ENCODE measurements around the gene MAD1L1. TPM values are rescaled to one million over a fixed set of nuclear protein-coding genes. Genes with fewer than 3 reads are reported as not detected.
A peak's percentile ranks its signal among the peaks of the same experiment; 100 is the strongest.

MAD1L1 gene
- total RNA-seq, 2 donors from 2014 or later = 39.5 to 79.4 TPM

GRCh38 chr7:1959305-1959704 is 273.4 kb downstream of the MAD1L1 start:
- no peak overlapping the region for H3K27ac Mint-ChIP-seq
- peaks cover 15% of the 10 kb centered on the region for H3K9me3 Mint-ChIP-seq
- ATAC-seq (no peak), DNase-seq (ENCODE audit: low spot score) (peak; percentile 15)
- no peak overlapping the region for H3K4me3 Mint-ChIP-seq
- H3K4me1 Mint-ChIP-seq (ENCODE audit: low read depth in 2 of 2) = peaks cover 35 to 38% of the 10 kb centered on the region in 2 donors
- H3K36me3 Mint-ChIP-seq = peaks cover 42% of the 10 kb centered on the region
- peaks cover 7 to 21% of the 10 kb centered on the region in 2 donors for H3K27me3 Mint-ChIP-seq

GRCh38 chr7:1957471-1958225 is 275.1 kb downstream of the MAD1L1 start:
- H3K9me3 Mint-ChIP-seq = peaks cover 15% of the 10 kb centered on the region
- peaks cover 41% of the 10 kb centered on the region for H3K36me3 Mint-ChIP-seq
- no peak overlapping the region for H3K4me3 Mint-ChIP-seq
- ATAC-seq (no peak), DNase-seq (ENCODE audit: low spot score) (no peak)
- no peak overlapping the region for H3K27ac Mint-ChIP-seq
- peaks cover 7 to 21% of the 10 kb centered on the region in 2 donors for H3K27me3 Mint-ChIP-seq
- peaks cover 34 to 39% of the 10 kb centered on the region in 2 donors for H3K4me1 Mint-ChIP-seq (ENCODE audit: low read depth in 2 of 2)

GRCh38 chr7:1956611-1957470 is 275.9 kb downstream of the MAD1L1 start:
- peaks cover 29 to 40% of the 10 kb centered on the region in 2 donors for H3K4me1 Mint-ChIP-seq (ENCODE audit: low read depth in 2 of 2)
- no peak overlapping the region for H3K4me3 Mint-ChIP-seq
- DNase-seq (ENCODE audit: low spot score) (no peak), ATAC-seq (peak in 1 of 2 donors; percentile 17)
- peaks cover 7 to 23% of the 10 kb centered on the region in 2 donors for H3K27me3 Mint-ChIP-seq
- H3K9me3 Mint-ChIP-seq = peaks cover 10% of the 10 kb centered on the region
- H3K36me3 Mint-ChIP-seq = peaks cover 33% of the 10 kb centered on the region
- no peak overlapping the region for H3K27ac Mint-ChIP-seq

- Mint-ChIP-seq H3K4me3 (no peak overlapping the region), H3K27me3 (peaks cover 7 to 23% of the 10 kb centered on the region in 2 donors), H3K27ac (no peak overlapping the region), H3K9me3 (peaks cover 8% of the 10 kb centered on the region), H3K4me1 (ENCODE audit: low read depth in 2 of 2) (peaks cover 28 to 40% of the 10 kb centered on the region in 2 donors), H3K36me3 (peaks cover 26% of the 10 kb centered on the region)
- ATAC-seq (peak in 1 of 2 donors; percentile 6), DNase-seq (ENCODE audit: low spot score) (no peak)
These were observed 276.6 kb downstream of the MAD1L1 start for GRCh38 chr7:1956141-1956540.

- DNase-seq (ENCODE audit: low spot score) = no peak
- peaks cover 7 to 18% of the 10 kb centered on the region in 2 donors for H3K27me3 Mint-ChIP-seq
- H3K27ac Mint-ChIP-seq = no peak overlapping the region
- H3K4me3 Mint-ChIP-seq = no peak overlapping the region
- peaks cover 11% of the 10 kb centered on the region for H3K36me3 Mint-ChIP-seq
- peaks cover 14 to 37% of the 10 kb centered on the region in 2 donors for H3K4me1 Mint-ChIP-seq (ENCODE audit: low read depth in 2 of 2)
- ATAC-seq = no peak
- H3K9me3 Mint-ChIP-seq = no peaks in the 10 kb centered on the region
These were observed 278.3 kb downstream of the MAD1L1 start for GRCh38 chr7:1954366-1955004.

- H3K36me3 Mint-ChIP-seq = peaks cover 3% of the 10 kb centered on the region
- peaks cover 9 to 31% of the 10 kb centered on the region in 2 donors for H3K4me1 Mint-ChIP-seq (ENCODE audit: low read depth in 2 of 2)
- H3K27me3 Mint-ChIP-seq = peaks cover 4 to 11% of the 10 kb centered on the region in 2 donors
- no peak for DNase-seq (ENCODE audit: low spot score)
- H3K4me3 Mint-ChIP-seq = no peak overlapping the region
- no peaks in the 10 kb centered on the region for H3K9me3 Mint-ChIP-seq
- H3K27ac Mint-ChIP-seq = no peak overlapping the region
- no peak for ATAC-seq
These were observed 279.2 kb downstream of the MAD1L1 start for GRCh38 chr7:1953199-1954190.

GRCh38 chr7:1952781-1953180 is 280.0 kb downstream of the MAD1L1 start:
- DNase-seq (ENCODE audit: low spot score) (no peak), ATAC-seq (no peak)
- H3K27ac Mint-ChIP-seq = no peak overlapping the region
- H3K27me3 Mint-ChIP-seq = peaks cover 0 to 7% of the 10 kb centered on the region in 2 donors
- no peak overlapping the region for H3K4me3 Mint-ChIP-seq
- H3K9me3 Mint-ChIP-seq = no peaks in the 10 kb centered on the region
- H3K36me3 Mint-ChIP-seq = no peaks in the 10 kb centered on the region
- peaks cover 9 to 29% of the 10 kb centered on the region in 2 donors for H3K4me1 Mint-ChIP-seq (ENCODE audit: low read depth in 2 of 2)

- H3K4me1 Mint-ChIP-seq (ENCODE audit: low read depth in 2 of 2) = peaks cover 9 to 26% of the 10 kb centered on the region in 2 donors
- no peak overlapping the region for H3K4me3 Mint-ChIP-seq
- H3K36me3 Mint-ChIP-seq = no peaks in the 10 kb centered on the region
- ATAC-seq = no peak
- DNase-seq (ENCODE audit: low spot score) = no peak
- no peak overlapping the region for H3K27ac Mint-ChIP-seq
- H3K9me3 Mint-ChIP-seq = no peaks in the 10 kb centered on the region
- peaks cover 0 to 4% of the 10 kb centered on the region in 2 donors for H3K27me3 Mint-ChIP-seq
These were observed 280.5 kb downstream of the MAD1L1 start for GRCh38 chr7:1952169-1952760.

GRCh38 chr7:1951600-1951999 is 281.1 kb downstream of the MAD1L1 start:
- ATAC-seq = no peak
- no peak overlapping the region for H3K4me3 Mint-ChIP-seq
- H3K4me1 Mint-ChIP-seq (ENCODE audit: low read depth in 2 of 2) = peaks cover 9 to 30% of the 10 kb centered on the region in 2 donors
- no peaks in the 10 kb centered on the region for H3K9me3 Mint-ChIP-seq
- no peak for DNase-seq (ENCODE audit: low spot score)
- peaks cover 0 to 2% of the 10 kb centered on the region in 2 donors for H3K27me3 Mint-ChIP-seq
- no peaks in the 10 kb centered on the region for H3K36me3 Mint-ChIP-seq
- no peak overlapping the region for H3K27ac Mint-ChIP-seq

GRCh38 chr7:1951159-1951536 is 281.6 kb downstream of the MAD1L1 start:
- Mint-ChIP-seq H3K4me1 (ENCODE audit: low read depth in 2 of 2) (peaks cover 9 to 30% of the 10 kb centered on the region in 2 donors), H3K27ac (no peak overlapping the region), H3K36me3 (no peaks in the 10 kb centered on the region), H3K9me3 (no peaks in the 10 kb centered on the region), H3K4me3 (no peak overlapping the region), H3K27me3 (peaks cover 0 to 2% of the 10 kb centered on the region in 2 donors)
- DNase-seq (ENCODE audit: low spot score) (no peak), ATAC-seq (peak; percentile 69 to 75)

- peaks cover 0 to 2% of the 10 kb centered on the region in 2 donors for H3K27me3 Mint-ChIP-seq
- H3K27ac Mint-ChIP-seq = no peak overlapping the region
- ATAC-seq = peak in 1 of 2 donors; percentile 16
- H3K9me3 Mint-ChIP-seq = no peaks in the 10 kb centered on the region
- H3K36me3 Mint-ChIP-seq = no peaks in the 10 kb centered on the region
- no peak for DNase-seq (ENCODE audit: low spot score)
- H3K4me1 Mint-ChIP-seq (ENCODE audit: low read depth in 2 of 2) = peaks cover 9 to 30% of the 10 kb centered on the region in 2 donors
- no peak overlapping the region for H3K4me3 Mint-ChIP-seq
These were observed 282.1 kb downstream of the MAD1L1 start for GRCh38 chr7:1950452-1951158.

GRCh38 chr7:1950066-1950451 is 282.7 kb downstream of the MAD1L1 start:
- Mint-ChIP-seq H3K4me3 (no peak overlapping the region), H3K27me3 (peaks cover 0 to 2% of the 10 kb centered on the region in 2 donors), H3K9me3 (no peaks in the 10 kb centered on the region), H3K36me3 (no peaks in the 10 kb centered on the region), H3K4me1 (ENCODE audit: low read depth in 2 of 2) (peaks cover 9 to 30% of the 10 kb centered on the region in 2 donors), H3K27ac (no peak overlapping the region)
- no peak for DNase-seq (ENCODE audit: low spot score)
- no peak for ATAC-seq
